ENCODE data around the gene CLK2.

DNA sequence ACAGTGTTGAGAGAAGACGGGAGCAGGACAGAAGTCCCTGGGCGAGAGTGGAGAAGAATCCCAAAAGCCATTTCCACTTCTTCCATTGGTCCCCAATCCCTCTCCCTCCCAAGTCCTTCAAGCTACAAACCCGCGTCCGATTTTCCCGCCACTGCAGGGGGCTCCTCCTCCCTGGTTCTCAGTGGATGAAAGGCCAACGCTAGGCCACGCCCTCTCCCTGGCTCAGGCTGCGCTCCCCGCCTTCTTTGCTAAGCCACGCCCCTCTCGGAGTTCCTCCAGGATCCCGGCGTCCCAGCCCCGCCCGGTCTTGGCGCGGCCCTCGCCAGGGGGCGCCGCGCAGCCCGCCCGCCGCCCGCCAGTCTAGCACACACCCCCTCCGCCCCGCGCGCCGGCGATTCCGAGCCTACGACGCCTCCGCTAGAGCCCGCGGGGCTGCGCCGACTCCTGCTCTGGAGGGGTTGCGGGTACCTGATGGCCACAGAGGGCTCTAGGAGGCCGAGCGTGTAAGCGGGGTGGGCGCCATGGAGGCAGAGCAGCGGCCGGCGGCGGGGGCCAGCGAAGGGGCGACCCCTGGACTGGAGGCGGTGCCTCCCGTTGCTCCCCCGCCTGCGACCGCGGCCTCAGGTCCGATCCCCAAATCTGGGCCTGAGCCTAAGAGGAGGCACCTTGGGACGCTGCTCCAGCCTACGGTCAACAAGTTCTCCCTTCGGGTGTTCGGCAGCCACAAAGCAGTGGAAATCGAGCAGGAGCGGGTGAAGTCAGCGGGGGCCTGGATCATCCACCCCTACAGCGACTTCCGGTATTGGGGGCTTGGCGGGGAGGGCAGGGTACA lies 4.0 kb upstream of the CLK2 start, which contains the start of gene HCN3:
- no peak for TF ChIP-seq EZH2phosphoT487 (IDR thresholded peaks at IDR 0.05)
- TF ChIP-seq, protein P1, sequence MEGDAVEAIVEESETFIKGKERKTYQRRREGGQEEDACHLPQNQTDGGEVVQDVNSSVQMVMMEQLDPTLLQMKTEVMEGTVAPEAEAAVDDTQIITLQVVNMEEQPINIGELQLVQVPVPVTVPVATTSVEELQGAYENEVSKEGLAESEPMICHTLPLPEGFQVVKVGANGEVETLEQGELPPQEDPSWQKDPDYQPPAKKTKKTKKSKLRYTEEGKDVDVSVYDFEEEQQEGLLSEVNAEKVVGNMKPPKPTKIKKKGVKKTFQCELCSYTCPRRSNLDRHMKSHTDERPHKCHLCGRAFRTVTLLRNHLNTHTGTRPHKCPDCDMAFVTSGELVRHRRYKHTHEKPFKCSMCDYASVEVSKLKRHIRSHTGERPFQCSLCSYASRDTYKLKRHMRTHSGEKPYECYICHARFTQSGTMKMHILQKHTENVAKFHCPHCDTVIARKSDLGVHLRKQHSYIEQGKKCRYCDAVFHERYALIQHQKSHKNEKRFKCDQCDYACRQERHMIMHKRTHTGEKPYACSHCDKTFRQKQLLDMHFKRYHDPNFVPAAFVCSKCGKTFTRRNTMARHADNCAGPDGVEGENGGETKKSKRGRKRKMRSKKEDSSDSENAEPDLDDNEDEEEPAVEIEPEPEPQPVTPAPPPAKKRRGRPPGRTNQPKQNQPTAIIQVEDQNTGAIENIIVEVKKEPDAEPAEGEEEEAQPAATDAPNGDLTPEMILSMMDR (IDR thresholded peaks at IDR 0.05), result peak; percentile 69

Measured in neural progenitor cell (in vitro differentiated cells).